ENCODE data around the gene AFMID. TPM values are rescaled to one million over a fixed set of nuclear protein-coding genes. Genes with fewer than 3 reads are reported as not detected.

Gene AFMID
- total and polyA plus RNA-seq, 2 of the 13 experiments (the other 11 are each of a cell fraction or from before 2014, with no cell fraction given): 249 to 270 TPM

GRCh38 chr17:78186692-78187595 lies at the start of gene AFMID, which contains the start of gene TK1 (continued):
- TF ChIP-seq ZNF367 (CRISPR knock-in tag; IDR thresholded peaks at IDR 0.05; ENCODE audit: borderline replicate concordance) (peak; percentile 59; the same call in 1 of the 2 replicates), ZNF24 (IDR thresholded peaks at IDR 0.05) (peak; percentile 9; the same call in 1 of the 2 replicates), PRDM10 (CRISPR knock-in tag; IDR thresholded peaks at IDR 0.05; ENCODE audit: low read depth) (no peak; the same call in none of the 2 replicates), MED8 (CRISPR knock-in tag; IDR thresholded peaks at IDR 0.05; ENCODE audit: insufficient replicate concordance) (peak; percentile 42), SMAD3 (CRISPR knock-in tag; IDR thresholded peaks at IDR 0.05) (no peak), SP1 (IDR thresholded peaks at IDR 0.05) (0 out of 2 replicates have a peak, but pooled peaks have one; percentile 31), SP1 (CRISPR knock-in tag; IDR thresholded peaks at IDR 0.05) (peak; percentile 97), SP2 (CRISPR knock-in tag; IDR thresholded peaks at IDR 0.05) (peak; percentile 71), ZNF383 (CRISPR knock-in tag; IDR thresholded peaks at IDR 0.05; ENCODE audit: borderline replicate concordance) (no peak), CBX5 (CRISPR knock-in tag; IDR thresholded peaks at IDR 0.05; ENCODE audit: borderline replicate concordance) (peak; percentile 38; the same call in 1 of the 2 replicates), ZNF552 (CRISPR knock-in tag; IDR thresholded peaks at IDR 0.05; ENCODE audit: borderline replicate concordance) (peak; percentile 83; the same call in 1 of the 2 replicates), MEIS2 (CRISPR knock-in tag; IDR thresholded peaks at IDR 0.05) (peak; percentile 57; the same call in 1 of the 2 replicates), ARNT2 (CRISPR knock-in tag; IDR thresholded peaks at IDR 0.05; ENCODE audit: low read depth) (peak; percentile 100), HNRNPH1 (optimal IDR thresholded peaks at IDR 0.05; ENCODE audit: low read depth, low read length) (no peak), TRIM24 (CRISPR knock-in tag; IDR thresholded peaks at IDR 0.05) (no peak)
- TF ChIP-seq, protein P1, sequence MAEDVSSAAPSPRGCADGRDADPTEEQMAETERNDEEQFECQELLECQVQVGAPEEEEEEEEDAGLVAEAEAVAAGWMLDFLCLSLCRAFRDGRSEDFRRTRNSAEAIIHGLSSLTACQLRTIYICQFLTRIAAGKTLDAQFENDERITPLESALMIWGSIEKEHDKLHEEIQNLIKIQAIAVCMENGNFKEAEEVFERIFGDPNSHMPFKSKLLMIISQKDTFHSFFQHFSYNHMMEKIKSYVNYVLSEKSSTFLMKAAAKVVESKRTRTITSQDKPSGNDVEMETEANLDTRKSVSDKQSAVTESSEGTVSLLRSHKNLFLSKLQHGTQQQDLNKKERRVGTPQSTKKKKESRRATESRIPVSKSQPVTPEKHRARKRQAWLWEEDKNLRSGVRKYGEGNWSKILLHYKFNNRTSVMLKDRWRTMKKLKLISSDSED (CRISPR knock-in tag; IDR thresholded peaks at IDR 0.05): no peak
- TF ChIP-seq, protein P2, sequence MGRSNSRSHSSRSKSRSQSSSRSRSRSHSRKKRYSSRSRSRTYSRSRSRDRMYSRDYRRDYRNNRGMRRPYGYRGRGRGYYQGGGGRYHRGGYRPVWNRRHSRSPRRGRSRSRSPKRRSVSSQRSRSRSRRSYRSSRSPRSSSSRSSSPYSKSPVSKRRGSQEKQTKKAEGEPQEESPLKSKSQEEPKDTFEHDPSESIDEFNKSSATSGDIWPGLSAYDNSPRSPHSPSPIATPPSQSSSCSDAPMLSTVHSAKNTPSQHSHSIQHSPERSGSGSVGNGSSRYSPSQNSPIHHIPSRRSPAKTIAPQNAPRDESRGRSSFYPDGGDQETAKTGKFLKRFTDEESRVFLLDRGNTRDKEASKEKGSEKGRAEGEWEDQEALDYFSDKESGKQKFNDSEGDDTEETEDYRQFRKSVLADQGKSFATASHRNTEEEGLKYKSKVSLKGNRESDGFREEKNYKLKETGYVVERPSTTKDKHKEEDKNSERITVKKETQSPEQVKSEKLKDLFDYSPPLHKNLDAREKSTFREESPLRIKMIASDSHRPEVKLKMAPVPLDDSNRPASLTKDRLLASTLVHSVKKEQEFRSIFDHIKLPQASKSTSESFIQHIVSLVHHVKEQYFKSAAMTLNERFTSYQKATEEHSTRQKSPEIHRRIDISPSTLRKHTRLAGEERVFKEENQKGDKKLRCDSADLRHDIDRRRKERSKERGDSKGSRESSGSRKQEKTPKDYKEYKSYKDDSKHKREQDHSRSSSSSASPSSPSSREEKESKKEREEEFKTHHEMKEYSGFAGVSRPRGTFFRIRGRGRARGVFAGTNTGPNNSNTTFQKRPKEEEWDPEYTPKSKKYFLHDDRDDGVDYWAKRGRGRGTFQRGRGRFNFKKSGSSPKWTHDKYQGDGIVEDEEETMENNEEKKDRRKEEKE (IDR thresholded peaks at IDR 0.05): no peak

Data from HepG2 (cell line).